Esophagus muscularis mucosa (tissue), 4 donors: ENCODE measurements around the gene HECTD2. TPM values are rescaled to one million over a fixed set of nuclear protein-coding genes. Genes with fewer than 3 reads are reported as not detected.

Experiments used
- DNase-seq: peaks from one replicate; pipeline ENCODE4 v3.0.0-alpha.2; 2017; ENCODE audit errors: extremely low spot score
- H3K27ac ChIP-seq, 4 donors: fragments of 200-600 bp; sonication (generic); replicated peaks in 1 of 4; 1 replicate in 3 of 4; 2 replicates in 1 of 4; pipeline ENCODE4 v1.5.1; 2016 to 2019; ENCODE audit warnings: mild to moderate bottlenecking in 1 of 4
- H3K27me3 ChIP-seq, 4 donors: fragments of 200-600 bp; sonication (generic); one replicate each; pipeline versions ENCODE4 v1.5.1 to v1.6.0; 2016 to 2019
- H3K36me3 ChIP-seq, 4 donors: fragments of 200-600 bp; sonication (generic); one replicate each; pipeline ENCODE4 v1.5.1; 2016 to 2019
- H3K4me1 ChIP-seq, 4 donors: fragments of 200-600 bp; sonication (generic); one replicate each; pipeline ENCODE4 v1.5.1; 2016 to 2019
- H3K4me3 ChIP-seq, 4 donors: fragments of 200-600 bp; sonication (generic); 1 replicate in 2 of 4; 2 replicates in 2 of 4; pipeline ENCODE4 v1.5.1; 2016 to 2019; ENCODE audit warnings: mild to moderate bottlenecking in 4 of 4, moderate library complexity in 1 of 4
- H3K9me3 ChIP-seq, 4 donors: fragments of 200-600 bp; sonication (generic); 1 replicate in 3 of 4; 2 replicates in 1 of 4; pipeline ENCODE4 v1.5.1; 2016 to 2019
- EP300 ChIP-seq: sonication (generic); formaldehyde crosslinking; IDR thresholded peaks from one replicate; pipeline ENCODE4 v1.6.1; 2017; ENCODE audit warnings: antibody characterized with exemption
- POLR2A ChIP-seq: fragments of 450-650 bp; IDR thresholded peaks from one replicate; pipeline ENCODE4 v1.6.1; 2017; ENCODE audit warnings: antibody characterized with exemption, moderate library complexity, mild to moderate bottlenecking, low read depth
- POLR2AphosphoS5 ChIP-seq, 2 donors: sonication (generic); formaldehyde crosslinking; IDR thresholded peaks; one replicate each; pipeline ENCODE4 v1.6.1; 2017; ENCODE audit warnings: antibody characterized with exemption in 2 of 2
- WGBS: methylation state at CpG from one replicate; pipeline ENCODE4 v1.1.5; 2018; 5-methylcytosine and 5-hydroxymethylcytosine counted together
- intact Hi-C: fragments of 100-400 bp; cut with DNase I; formaldehyde crosslinking; loops from one replicate; pipeline ENCODE4 v1.15.1; 2023
- total RNA-seq, 4 donors: library from RNA; depleted of rRNA; stranded (reverse); fragments of >200 nt; gene quantifications; one replicate each; pipeline versions ENCODE4 v1.1.0 to v1.2.1, GENCODE V29; 2016
- TF ChIP-seq, protein P1 (sequence below), 3 experiments: fragments of 200-600 bp in 2 of 3; fragments of 450-650 bp in 1 of 3; sonication (generic) in 2 of 3; IDR thresholded peaks; one replicate each; pipeline ENCODE4 v1.5.1; 2017 to 2019; ENCODE audit warnings: antibody characterized with exemption in 3 of 3, mild to moderate bottlenecking in 2 of 3, moderate library complexity in 1 of 3

Gene HECTD2
- total RNA-seq, 4 donors from 2014 or later: 18.2 to 29.5 (median 21.5) TPM

DNA sequence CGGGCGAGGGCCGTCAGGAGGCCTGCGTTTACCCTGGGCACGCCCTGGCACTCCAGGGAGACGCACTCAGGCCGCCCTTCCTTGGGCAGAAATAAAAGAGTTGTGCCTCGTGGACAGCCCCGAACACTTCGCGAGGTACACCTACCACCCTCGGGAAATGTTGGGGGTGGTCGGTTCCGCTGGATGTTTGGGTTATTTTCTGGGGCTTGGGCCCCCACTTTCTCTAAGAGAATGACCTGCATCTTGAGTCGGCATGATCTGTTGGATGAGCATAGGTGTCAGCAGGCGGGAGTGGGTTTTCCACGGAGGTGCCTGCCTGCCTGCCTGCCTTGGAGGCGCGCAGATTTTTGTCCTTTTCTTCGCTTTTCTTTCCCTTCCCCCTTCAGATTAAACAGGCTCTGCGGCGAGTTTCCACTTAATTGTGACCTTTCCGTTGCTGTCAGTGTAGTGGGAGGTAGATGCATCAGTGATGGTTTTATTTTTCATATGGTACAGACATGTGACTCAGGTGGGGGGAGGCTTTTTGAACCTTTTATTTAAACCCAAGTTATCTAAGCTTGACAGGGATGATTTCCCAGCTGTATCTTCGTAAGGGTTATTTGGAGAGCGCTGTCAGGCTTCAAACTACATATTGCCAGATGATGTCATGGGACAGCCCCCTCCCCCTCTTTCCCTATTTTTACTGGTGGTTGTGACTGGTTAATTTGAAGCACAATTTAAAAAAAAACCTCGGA, 661 bp downstream of the HECTD2 start:
- 6% methylated on average over 12 of the region's 26 CpGs for WGBS
- intact Hi-C loops: no loop called here
- peak overlapping the region; percentile 88 to 97 (median 92) for H3K4me3 ChIP-seq
- H3K27ac ChIP-seq: peak overlapping the region; percentile 99 to 100 (median 99)
- peaks cover 10 to 57% (median 49%) of the 10 kb centered on the region in 4 donors for H3K4me1 ChIP-seq
- no peaks in the 10 kb centered on the region for H3K36me3 ChIP-seq
- H3K27me3 ChIP-seq: no peaks in the 10 kb centered on the region
- H3K9me3 ChIP-seq: no peaks in the 10 kb centered on the region
- DNase-seq: no peak
- TF ChIP-seq, protein P1, sequence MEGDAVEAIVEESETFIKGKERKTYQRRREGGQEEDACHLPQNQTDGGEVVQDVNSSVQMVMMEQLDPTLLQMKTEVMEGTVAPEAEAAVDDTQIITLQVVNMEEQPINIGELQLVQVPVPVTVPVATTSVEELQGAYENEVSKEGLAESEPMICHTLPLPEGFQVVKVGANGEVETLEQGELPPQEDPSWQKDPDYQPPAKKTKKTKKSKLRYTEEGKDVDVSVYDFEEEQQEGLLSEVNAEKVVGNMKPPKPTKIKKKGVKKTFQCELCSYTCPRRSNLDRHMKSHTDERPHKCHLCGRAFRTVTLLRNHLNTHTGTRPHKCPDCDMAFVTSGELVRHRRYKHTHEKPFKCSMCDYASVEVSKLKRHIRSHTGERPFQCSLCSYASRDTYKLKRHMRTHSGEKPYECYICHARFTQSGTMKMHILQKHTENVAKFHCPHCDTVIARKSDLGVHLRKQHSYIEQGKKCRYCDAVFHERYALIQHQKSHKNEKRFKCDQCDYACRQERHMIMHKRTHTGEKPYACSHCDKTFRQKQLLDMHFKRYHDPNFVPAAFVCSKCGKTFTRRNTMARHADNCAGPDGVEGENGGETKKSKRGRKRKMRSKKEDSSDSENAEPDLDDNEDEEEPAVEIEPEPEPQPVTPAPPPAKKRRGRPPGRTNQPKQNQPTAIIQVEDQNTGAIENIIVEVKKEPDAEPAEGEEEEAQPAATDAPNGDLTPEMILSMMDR (IDR thresholded peaks at IDR 0.05): no peak
- peak in 1 of 2 donors; percentile 18 for TF ChIP-seq POLR2AphosphoS5 (IDR thresholded peaks at IDR 0.05)

DNA sequence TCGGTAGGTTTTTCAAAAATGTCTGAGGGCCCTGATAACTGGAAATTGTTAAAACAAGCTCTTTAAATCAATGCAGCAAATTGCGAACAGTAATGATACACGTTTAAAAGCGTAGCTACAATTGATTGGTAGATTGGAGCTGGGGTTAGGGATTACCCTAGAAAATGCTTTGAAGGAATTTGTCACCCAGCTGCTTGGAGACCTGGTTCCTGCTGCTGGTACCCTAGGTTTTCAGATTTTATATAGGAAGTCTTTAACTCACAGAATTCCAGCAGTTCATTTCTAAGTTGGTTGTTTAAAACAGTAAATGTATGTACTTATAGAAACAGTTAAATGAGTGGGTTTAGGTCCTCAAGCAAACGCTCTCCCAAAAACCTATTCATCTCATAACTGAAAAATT, 1.5 kb downstream of the HECTD2 start:
- Histone ChIP-seq H3K4me3 (peak overlapping the region; percentile 88 to 97 (median 92)), H3K27ac (peak overlapping the region in 2 of 4 donors; percentile 99 to 100), H3K4me1 (peaks cover 10 to 64% (median 57%) of the 10 kb centered on the region in 4 donors), H3K36me3 (no peaks in the 10 kb centered on the region), H3K9me3 (no peaks in the 10 kb centered on the region), H3K27me3 (no peaks in the 10 kb centered on the region)
- intact Hi-C loops: no loop called here
- WGBS: 65% methylated on average over 5 of the region's 5 CpGs
- TF ChIP-seq EP300 (no peak), POLR2AphosphoS5 (IDR thresholded peaks at IDR 0.05) (no peak), POLR2A (no peak)
- TF ChIP-seq, protein P1 (IDR thresholded peaks at IDR 0.05): no peak
- no peak for DNase-seq

DNA sequence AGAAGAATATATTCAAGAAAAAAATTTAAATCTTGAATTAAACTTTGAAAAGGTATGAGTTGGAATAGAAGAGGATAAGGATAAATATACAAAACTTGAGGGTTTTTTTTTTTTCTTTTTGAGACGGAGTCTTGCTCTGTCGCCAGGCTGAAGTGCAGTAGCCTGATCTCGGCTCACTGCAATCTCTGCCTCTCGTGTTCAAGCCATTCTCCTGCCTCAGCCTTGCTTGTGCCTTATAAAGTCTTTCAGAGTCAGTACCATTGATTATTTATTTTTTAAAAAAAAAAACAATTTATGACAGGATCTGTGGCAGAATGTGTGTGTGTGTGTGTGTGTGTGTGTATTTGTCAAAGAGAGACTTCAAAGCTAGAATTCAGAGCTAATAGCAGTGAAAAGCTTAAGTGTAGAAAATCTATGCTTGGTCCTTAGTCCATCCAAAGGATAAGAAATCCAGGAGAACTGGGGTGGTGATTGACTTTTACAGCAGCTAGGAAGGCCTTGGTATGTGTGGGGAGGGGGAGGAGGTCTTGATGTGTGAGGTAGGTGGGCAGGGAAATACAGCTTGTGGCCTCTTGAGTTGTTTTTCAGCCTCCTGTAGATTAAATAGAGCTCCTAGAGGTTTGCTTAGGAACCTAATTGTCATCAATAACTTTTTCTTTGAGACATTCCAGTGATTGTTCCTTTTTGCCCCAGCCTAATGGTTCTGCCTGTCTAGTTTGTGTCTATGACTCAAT, 2.4 kb downstream of the HECTD2 start:
- peaks cover 10 to 68% (median 61%) of the 10 kb centered on the region in 4 donors for H3K4me1 ChIP-seq
- intact Hi-C loops: no loop called here
- H3K27me3 ChIP-seq: no peaks in the 10 kb centered on the region
- DNase-seq: no peak
- no peaks in the 10 kb centered on the region for H3K36me3 ChIP-seq
- no peaks in the 10 kb centered on the region for H3K9me3 ChIP-seq
- 47% methylated on average over 4 of the region's 4 CpGs for WGBS
- no peak for TF ChIP-seq POLR2A
- TF ChIP-seq, protein P1 (IDR thresholded peaks at IDR 0.05): no peak
- no peak for TF ChIP-seq POLR2AphosphoS5 (IDR thresholded peaks at IDR 0.05)
- no peak for TF ChIP-seq EP300
- H3K27ac ChIP-seq: no peak overlapping the region
- peak overlapping the region in 1 of 4 donors; percentile 97 for H3K4me3 ChIP-seq

DNA sequence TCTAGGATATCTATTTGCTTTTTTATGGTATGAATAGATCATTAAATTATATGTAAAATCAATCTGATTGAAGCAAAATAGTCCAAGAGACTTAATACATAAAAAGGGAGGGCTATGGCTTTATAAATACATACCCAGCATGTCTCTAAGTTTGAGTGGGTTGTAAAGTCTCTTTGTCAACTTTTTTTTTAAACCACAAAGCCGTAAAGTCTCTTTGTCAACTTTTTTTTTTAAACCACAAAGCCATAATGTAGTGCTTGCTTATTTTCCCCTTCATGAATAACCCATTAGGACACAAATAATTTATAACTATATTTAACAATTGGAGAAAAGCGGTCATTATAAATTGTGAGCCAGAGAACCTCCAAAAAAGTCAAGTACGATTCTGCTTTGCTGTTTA, 5.7 kb downstream of the HECTD2 start:
- intact Hi-C loops: no loop called here
- WGBS: 52% methylated on average over 3 of the region's 3 CpGs

More for the DNA sequence above, 5.7 kb downstream of the HECTD2 start:
- Histone ChIP-seq H3K9me3 (no peaks in the 10 kb centered on the region), H3K4me1 (peaks cover 10 to 63% (median 57%) of the 10 kb centered on the region in 4 donors), H3K4me3 (no peak overlapping the region), H3K27ac (peak overlapping the region in 1 of 4 donors; percentile 16), H3K36me3 (no peaks in the 10 kb centered on the region), H3K27me3 (no peaks in the 10 kb centered on the region)
- TF ChIP-seq, protein P1 (IDR thresholded peaks at IDR 0.05): no peak
- TF ChIP-seq POLR2A: no peak
- TF ChIP-seq POLR2AphosphoS5 (IDR thresholded peaks at IDR 0.05): no peak
- no peak for DNase-seq
